H54 (cell line): ENCODE measurements around the gene APOL1.
"Not testable (repeated sequence)": the region's sequence is repeated elsewhere in the genome, so short reads cannot be mapped to it uniquely, and the experiment has no call there.

ENCODE experiments used
- DNase-seq: peaks from one replicate; pipeline ENCODE4 v3.0.0; 2011; ENCODE audit warnings: low spot score, mixed read lengths; ENCODE audit not compliant: insufficient read length
- FAIRE-seq: peaks from 3 replicates; lab custom pipeline; 2011; peaks lifted over from hg19 to GRCh38; lab: Jason Lieb, UNC
- POLR2A ChIP-seq: IDR thresholded peaks from 2 replicates; pipeline ENCODE4 v1.6.1; 2011; ENCODE audit warnings: low read depth, mild to moderate bottlenecking, low read length

The APOL1 gene

GRCh38 chr22:36258701-36259614, 6.0 kb downstream of the APOL1 start:
- no peak for TF ChIP-seq POLR2A
- FAIRE-seq (no peak), DNase-seq (no peak)

DNA sequence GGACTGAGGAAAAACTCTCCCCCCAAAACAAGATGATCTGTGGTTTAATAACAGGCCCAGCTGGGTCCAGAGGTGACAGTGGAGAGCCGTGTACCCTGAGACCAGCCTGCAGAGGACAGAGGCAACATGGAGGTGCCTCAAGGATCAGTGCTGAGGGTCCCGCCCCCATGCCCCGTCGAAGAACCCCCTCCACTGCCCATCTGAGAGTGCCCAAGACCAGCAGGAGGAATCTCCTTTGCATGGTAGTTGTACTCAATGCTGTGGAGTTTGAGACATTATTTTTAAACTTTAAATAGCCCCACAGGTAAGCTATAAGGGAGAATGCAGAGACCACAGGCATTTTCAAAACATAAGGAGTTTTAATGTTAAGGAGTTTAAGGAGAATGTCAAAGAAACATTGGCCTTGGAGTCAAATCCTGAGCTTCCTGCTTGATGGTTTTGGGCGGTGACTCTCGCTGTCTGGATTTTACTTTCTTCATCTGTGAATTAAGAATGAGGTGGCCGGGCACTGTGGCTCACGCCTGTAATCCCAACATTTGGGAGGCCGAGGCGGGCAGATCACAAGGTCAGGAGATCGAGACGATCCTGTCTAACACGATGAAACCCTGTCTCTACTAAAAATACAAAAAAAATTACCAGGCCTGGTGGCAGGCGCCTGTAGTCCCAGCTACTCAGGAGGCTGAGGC, 6.8 kb downstream of the APOL1 start:
- FAIRE-seq (no peak), DNase-seq (no peak)
- TF ChIP-seq POLR2A, result no peak

DNA sequence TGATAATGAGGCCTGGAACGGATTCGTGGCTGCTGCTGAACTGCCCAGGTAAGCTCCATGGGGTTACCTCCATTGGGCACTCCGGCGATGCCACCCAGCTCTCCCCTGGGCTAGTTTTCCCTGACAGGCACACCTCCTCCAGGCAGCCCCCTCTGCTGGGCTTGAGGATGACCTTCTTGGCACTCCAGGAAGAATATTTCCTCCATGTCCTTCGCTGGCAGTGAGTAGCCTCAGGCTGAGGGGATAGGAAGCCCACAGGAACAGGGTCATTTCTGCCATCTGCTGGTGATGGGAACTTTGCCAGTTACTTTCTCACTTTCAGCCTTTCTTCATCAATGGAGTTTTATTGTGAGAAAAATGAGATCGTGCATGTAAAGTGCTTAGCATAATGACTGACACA, 8.7 kb downstream of the APOL1 start:
- not testable (repeated sequence) for FAIRE-seq, DNase-seq

- not testable (repeated sequence) for FAIRE-seq, DNase-seq
Measured at GRCh38 chr22:36262307-36262706, 9.4 kb downstream of the APOL1 start.

DNA sequence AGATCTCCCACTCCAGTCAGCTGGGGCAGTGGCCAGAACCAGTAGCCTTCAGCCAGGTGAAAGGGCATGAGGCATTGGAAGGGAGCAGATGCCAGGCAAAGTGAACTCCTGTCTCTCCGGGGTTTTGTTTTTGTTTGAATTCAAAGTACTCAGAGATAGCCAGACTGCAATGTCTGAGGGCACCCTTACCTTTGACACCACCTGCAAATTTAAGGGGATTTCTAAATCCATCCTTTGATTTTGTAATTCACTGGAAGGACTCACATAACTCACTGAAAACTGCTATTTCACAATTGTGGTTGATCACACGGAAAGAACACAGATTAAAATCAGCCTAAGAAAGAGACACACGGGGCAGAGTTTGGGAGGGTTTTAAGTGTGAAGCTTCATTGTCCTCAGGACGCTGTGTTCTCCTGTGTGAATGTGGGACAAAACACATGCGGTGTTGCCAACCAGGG, 10.3 kb downstream of the APOL1 start:
- DNase-seq, FAIRE-seq: not testable (repeated sequence)

DNA sequence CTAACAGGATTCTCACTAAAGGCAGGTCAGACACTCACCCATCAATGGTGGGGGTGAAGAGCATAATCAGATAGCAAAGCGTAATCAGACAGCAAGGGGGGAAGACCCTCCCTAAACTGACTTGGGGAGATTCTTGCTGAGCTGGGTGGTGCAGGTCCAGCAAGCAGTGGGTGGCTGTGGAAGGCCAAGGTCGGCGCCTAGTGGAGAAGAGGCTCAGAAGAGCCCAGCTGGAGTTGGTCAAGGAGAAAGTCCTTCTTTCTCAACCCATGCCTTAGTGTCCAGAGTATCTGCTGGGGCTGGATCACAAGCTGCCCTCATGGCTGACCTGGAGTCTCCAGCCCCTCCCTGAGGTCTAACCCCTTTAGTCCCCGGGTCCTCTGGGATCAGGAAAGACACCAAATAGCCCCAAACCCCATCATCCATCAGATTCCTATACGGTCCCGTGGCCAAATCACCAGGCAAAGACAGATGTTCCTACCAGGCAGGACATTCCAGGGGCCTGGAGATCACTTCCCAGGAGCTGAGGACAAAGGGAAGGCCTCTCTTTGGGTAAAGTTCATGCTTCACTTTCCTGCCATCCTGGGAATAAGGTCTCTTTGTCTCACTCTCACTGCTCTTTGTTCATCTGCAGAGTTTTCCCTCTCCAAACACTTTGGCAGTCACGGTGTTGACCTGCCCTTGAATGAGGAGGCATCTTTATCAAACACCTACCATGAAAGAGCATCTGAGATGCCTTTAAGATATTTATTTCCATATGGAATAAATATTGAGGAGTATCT, 11.1 kb downstream of the APOL1 start:
- not testable (repeated sequence) for FAIRE-seq, DNase-seq

GRCh38 chr22:36267058-36267457, 14.1 kb downstream of the APOL1 start:
- no peak for FAIRE-seq
- TF ChIP-seq POLR2A, result no peak
- DNase-seq, result no peak

DNA sequence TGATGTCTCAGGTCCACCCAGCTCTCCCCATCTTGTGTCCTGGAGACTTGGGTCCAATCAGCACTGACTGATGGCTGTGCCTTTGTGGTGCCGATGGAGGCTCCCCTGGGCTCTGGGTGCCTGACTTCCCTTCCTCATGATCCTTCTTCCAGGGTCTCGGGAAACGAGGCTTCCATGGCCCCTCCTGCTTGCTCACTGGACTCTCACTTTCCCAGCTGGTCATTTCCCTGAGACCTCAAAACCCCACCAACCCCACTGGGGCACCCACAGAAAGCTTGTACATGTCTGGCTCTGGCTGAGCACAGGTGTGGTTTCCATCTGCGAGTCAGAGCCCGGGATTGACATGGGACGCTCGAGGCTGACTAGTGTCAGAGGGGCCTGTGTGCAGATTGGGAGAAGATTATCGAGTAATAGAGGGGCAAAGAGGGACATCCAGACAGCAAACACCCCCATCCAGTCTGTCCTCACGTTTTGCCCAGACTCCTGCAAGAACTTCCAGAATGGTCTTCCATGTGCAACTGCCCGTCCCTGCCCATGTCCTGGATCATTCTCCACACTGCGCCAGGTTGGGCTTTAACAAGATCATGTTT, 15.1 kb downstream of the APOL1 start:
- TF ChIP-seq POLR2A, result no peak
- no peak for FAIRE-seq
- no peak for DNase-seq

DNA sequence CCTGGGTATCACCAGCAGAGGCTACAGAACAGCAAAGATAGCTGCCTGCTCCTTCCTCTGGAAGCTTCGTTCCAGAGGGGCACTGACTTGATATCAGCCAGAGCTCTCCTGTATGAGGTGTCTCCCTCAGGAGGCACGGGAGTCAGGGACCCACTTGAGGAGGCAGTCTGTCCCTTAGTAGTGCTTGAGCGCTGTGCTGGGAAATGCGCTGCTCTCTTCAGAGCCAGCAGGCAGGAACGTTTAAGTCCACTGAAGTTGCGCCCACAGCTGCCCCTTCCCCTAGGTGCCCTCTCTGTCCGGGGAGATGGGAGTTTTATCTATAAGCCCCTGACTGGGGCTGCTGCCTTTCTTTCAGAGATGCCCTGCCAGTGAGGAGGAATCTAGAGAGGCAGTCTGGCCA, 18.3 kb downstream of the APOL1 start:
- not testable (repeated sequence) for DNase-seq, FAIRE-seq

GRCh38 chr22:36271951-36272350, 19.0 kb downstream of the APOL1 start:
- not testable (repeated sequence) for DNase-seq, FAIRE-seq

- FAIRE-seq (no peak), DNase-seq (no peak)
- TF ChIP-seq POLR2A, result no peak
Measured at GRCh38 chr22:36274531-36274930, 21.6 kb downstream of the APOL1 start.

DNA sequence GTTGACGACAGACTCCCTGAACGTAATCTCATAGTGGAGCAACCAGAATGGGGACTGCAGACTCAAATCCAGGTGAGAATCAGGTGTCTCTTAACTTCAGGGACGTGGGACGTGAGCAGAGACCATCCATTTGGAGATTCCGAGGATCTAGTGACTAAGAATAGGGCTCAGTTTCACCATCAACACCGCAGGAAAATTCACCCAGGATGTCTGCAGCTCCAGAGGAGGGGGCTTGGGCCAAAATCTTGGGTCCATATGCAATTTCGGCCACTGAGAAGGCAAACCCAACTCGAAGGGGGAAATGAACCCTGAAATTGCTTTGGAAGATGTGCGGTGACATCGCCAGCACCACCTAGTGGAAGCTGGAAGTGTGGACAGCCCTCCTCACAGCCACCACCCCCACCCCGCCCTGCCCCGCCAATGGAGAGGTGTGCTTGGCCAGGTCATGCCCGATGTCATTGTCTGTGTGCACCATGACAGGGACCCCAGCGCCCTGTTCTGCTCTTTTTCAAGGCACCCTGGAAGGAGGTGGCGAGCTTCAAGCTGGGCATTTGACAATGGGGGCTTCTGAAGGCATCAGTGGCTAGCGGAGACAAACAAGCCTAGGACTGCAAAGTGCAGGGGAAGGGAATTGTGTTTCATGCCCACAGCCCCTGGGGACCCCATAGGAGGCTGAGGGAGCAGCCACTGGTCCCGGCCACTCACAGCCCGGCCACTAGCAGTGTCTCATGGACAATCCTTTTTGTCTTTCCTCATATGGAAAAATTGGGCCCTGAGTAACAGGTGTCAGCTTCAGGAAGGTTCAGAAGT, 24.8 kb downstream of the APOL1 start:
- TF ChIP-seq POLR2A, result no peak
- no peak for DNase-seq
- FAIRE-seq, result no peak

DNA sequence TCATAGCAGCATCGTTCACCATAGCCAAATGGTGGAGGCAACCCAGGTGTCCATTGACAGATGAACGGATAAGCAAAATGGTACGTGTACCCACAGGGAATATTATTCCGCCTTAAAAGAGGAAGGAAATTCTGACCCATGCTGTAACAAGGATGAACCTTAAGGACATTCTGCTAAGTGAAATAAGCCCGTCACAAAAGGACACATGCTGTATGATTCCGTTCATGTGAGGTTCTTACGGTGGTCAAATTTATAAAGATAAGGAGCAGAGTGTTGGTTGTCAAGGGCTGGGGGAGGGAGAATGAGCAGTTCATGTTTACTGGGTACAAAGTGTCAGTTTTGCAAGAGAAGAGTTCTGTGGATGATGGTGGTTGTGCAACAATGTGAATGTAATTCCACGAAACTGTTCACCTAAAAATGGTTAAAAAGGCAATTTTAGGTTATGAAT, 26.3 kb downstream of the APOL1 start:
- TF ChIP-seq POLR2A, result no peak
- DNase-seq (no peak), FAIRE-seq (no peak)
